Fibroblast of lung (primary cell): ENCODE results near the gene YTHDC2. TPM values are rescaled to one million over a fixed set of nuclear protein-coding genes. Genes with fewer than 3 reads are reported as not detected.

Source experiments
- DNase-seq, 2 donors: peaks; one replicate each; pipeline versions ENCODE4 v3.0.0 to v3.0.0-alpha.2; 2010; ENCODE audit warnings: low read depth in 2 of 2
- H2AFZ ChIP-seq: 2 replicates; pipeline ENCODE4 v1.5.1; 2012; ENCODE audit warnings: low read length, control low read depth, inconsistent platforms
- H3K27ac ChIP-seq: 2 replicates; pipeline ENCODE4 v1.5.1; 2011; ENCODE audit warnings: low read length, control low read depth; ENCODE audit not compliant: insufficient read depth
- H3K27me3 ChIP-seq: 2 replicates; pipeline ENCODE4 v1.5.1; 2011; ENCODE audit warnings: mild to moderate bottlenecking, low read length; ENCODE audit not compliant: control insufficient read depth, insufficient read depth
- H3K36me3 ChIP-seq: 2 replicates; pipeline ENCODE4 v1.5.1; 2011; ENCODE audit warnings: low read length; ENCODE audit not compliant: control insufficient read depth, insufficient read depth
- H3K4me1 ChIP-seq: 2 replicates; pipeline ENCODE4 v1.5.1; 2011; ENCODE audit warnings: low read length; ENCODE audit not compliant: control insufficient read depth, insufficient read depth; ENCODE audit errors: extremely low read depth
- H3K4me2 ChIP-seq: 2 replicates; pipeline ENCODE4 v1.5.1; 2011; ENCODE audit warnings: low read length, control low read depth; ENCODE audit not compliant: insufficient read depth; ENCODE audit errors: extremely low read depth
- H3K4me3 ChIP-seq, 4 experiments: fragments of 200-600 bp in 1 of 4; sonication (generic) in 1 of 4; replicated peaks in 1 of 4; 2 replicates each; pipeline ENCODE4 v1.5.1; 2011 to 2016; ENCODE audit warnings: low read length in 4 of 4, low read depth in 3 of 4, mild to moderate bottlenecking in 3 of 4, control low read depth in 2 of 4, inconsistent platforms in 1 of 4, mixed read lengths in 1 of 4; ENCODE audit not compliant: insufficient read depth in 1 of 4; ENCODE audit errors: control extremely low read depth in 1 of 4
- H3K79me2 ChIP-seq: 2 replicates; pipeline ENCODE4 v1.5.1; 2012; ENCODE audit warnings: mild to moderate bottlenecking, low read length, inconsistent platforms; ENCODE audit not compliant: control insufficient read depth, insufficient read depth
- H3K9ac ChIP-seq: 2 replicates; pipeline ENCODE4 v1.5.1; 2011; ENCODE audit warnings: mild to moderate bottlenecking, low read length, control low read depth; ENCODE audit not compliant: insufficient read depth
- H3K9me3 ChIP-seq: 2 replicates; pipeline ENCODE4 v1.5.1; 2012; ENCODE audit warnings: low read depth, low read length; ENCODE audit not compliant: control insufficient read depth, insufficient read depth
- H4K20me1 ChIP-seq: 2 replicates; pipeline ENCODE4 v1.5.1; 2011; ENCODE audit warnings: low read length; ENCODE audit not compliant: control insufficient read depth, insufficient read depth; ENCODE audit errors: extremely low read depth
- EZH2 ChIP-seq: IDR thresholded peaks from 2 replicates; pipeline ENCODE4 v1.5.1; 2012; ENCODE audit warnings: low read length, control low read depth, mild to moderate bottlenecking; ENCODE audit errors: missing control alignments
- polyA plus RNA-seq, 2 donors: library from polyadenylated mRNA; depleted of rRNA in 1 of 2; stranded (reverse) in 1 of 2; unstranded in 1 of 2; fragments of >200 nt; gene quantifications; 2 replicates each; pipeline ENCODE4 v1.2.1, GENCODE V29; 2011 to 2012; ENCODE audit warnings: missing spikeins in 1 of 2
- total RNA-seq: library from RNA; depleted of rRNA; stranded (reverse); fragments of >200 nt; gene quantifications from 2 replicates; pipeline ENCODE4 v1.2.1, GENCODE V29; 2014
- TF ChIP-seq, protein P1 (sequence below), 2 donors: IDR thresholded peaks in 1 of 2; conservative IDR thresholded peaks in 1 of 2; 1 replicate in 1 of 2; 2 replicates in 1 of 2; pipeline ENCODE4 v1.5.1; 2011 to 2012; ENCODE audit warnings: low read length in 2 of 2, control low read depth in 1 of 2, inconsistent platforms in 1 of 2, low read depth in 1 of 2, mild to moderate bottlenecking in 1 of 2

The YTHDC2 gene
- total and polyA plus RNA-seq, 2 donors (not counting 1 experiment from before 2014, with no cell fraction given), result 8.3 to 32.7 TPM

DNA sequence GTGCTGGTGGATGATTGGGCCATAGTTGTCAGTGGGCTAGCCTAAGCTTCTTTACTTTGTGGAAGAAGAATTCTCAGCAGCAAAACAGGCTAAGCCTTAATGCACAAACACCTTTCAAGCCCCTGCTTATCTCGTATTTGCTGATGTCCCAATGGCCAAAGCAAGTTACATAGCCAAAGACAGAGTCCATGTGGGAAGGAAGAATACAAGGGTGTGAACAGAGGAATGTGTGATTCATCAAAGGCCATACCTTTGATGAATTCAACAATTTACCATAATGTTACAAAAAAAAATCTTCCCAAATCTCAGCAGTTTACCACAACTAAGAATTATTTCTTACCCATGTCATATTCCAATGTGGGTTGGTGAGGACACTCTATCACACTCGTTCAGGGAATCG, 1.2 kb upstream of the YTHDC2 start:
- no peaks in the 10 kb centered on the region for H3K4me1 ChIP-seq
- no peaks in the 10 kb centered on the region for H3K36me3 ChIP-seq
- H2AFZ ChIP-seq, result no peak overlapping the region
- no peak overlapping the region for H3K4me3 ChIP-seq
- H3K9ac ChIP-seq, result no peak overlapping the region
- H3K79me2 ChIP-seq, result peaks cover 9% of the 10 kb centered on the region
- H3K27me3 ChIP-seq, result peaks cover 4% of the 10 kb centered on the region
- no peak overlapping the region for H3K27ac ChIP-seq
- peak in 1 of 2 donors; percentile 30 for DNase-seq
- no peak overlapping the region for H3K4me2 ChIP-seq
- TF ChIP-seq, protein P1, sequence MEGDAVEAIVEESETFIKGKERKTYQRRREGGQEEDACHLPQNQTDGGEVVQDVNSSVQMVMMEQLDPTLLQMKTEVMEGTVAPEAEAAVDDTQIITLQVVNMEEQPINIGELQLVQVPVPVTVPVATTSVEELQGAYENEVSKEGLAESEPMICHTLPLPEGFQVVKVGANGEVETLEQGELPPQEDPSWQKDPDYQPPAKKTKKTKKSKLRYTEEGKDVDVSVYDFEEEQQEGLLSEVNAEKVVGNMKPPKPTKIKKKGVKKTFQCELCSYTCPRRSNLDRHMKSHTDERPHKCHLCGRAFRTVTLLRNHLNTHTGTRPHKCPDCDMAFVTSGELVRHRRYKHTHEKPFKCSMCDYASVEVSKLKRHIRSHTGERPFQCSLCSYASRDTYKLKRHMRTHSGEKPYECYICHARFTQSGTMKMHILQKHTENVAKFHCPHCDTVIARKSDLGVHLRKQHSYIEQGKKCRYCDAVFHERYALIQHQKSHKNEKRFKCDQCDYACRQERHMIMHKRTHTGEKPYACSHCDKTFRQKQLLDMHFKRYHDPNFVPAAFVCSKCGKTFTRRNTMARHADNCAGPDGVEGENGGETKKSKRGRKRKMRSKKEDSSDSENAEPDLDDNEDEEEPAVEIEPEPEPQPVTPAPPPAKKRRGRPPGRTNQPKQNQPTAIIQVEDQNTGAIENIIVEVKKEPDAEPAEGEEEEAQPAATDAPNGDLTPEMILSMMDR (conservative IDR thresholded peaks at IDR 0.05 in 1 of 2, IDR thresholded peaks at IDR 0.05 in 1 of 2; ENCODE audit: low read depth in 1 of 2, low read length in 2 of 2), result no peak
- TF ChIP-seq EZH2, result no peak
- no peaks in the 10 kb centered on the region for H4K20me1 ChIP-seq
- no peaks in the 10 kb centered on the region for H3K9me3 ChIP-seq

DNA sequence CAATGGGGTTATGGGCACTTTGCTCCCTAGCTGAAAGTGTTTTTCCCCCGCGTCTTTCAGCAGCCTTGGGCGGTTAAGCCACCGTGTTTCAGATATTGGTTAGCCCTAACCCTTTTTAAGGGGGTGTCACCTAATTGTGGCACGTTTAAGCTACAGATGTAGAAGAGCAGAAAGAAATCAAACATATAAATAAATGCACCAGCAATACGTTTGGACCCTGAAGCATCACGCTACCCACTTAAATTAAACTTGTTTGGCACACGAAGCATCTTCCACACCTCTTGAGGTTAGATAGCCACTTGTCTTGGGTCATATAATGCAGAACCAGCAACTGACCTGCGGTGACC, 768 bp downstream of the YTHDC2 start:
- Histone ChIP-seq H3K9me3 (no peaks in the 10 kb centered on the region), H3K4me2 (peak overlapping the region; percentile 97), H4K20me1 (no peaks in the 10 kb centered on the region), H3K27me3 (no peaks in the 10 kb centered on the region), H2AFZ (peak overlapping the region; percentile 67), H3K9ac (peak overlapping the region; percentile 96), H3K4me1 (no peaks in the 10 kb centered on the region), H3K4me3 (peak overlapping the region; percentile 63 to 83 (median 73)), H3K79me2 (peaks cover 9% of the 10 kb centered on the region), H3K27ac (peak overlapping the region; percentile 87), H3K36me3 (no peaks in the 10 kb centered on the region)
- no peak for DNase-seq
- TF ChIP-seq EZH2, result no peak
- TF ChIP-seq, protein P1 (conservative IDR thresholded peaks at IDR 0.05 in 1 of 2, IDR thresholded peaks at IDR 0.05 in 1 of 2; ENCODE audit: low read depth in 1 of 2, low read length in 2 of 2), result no peak

DNA sequence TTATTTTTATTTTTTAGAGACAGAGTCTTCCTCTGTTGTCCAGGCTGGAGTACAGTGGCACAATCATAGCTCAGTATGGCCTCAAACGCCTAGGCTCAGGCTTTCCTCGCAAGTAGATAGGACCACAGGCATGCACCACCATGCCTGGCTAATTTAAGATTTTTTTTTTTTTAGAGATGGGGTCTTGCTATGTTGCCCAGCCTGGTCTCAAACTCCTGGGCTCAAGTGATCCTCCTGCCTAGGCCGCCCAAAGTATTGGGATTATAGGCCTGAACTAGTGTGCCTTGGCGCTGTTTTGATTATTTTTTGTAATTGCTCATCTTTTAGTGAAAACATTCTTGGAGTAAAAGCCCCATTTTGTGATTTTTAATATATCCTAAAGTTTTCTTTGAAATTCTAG, 5.4 kb downstream of the YTHDC2 start:
- Histone ChIP-seq H3K9ac (no peak overlapping the region), H2AFZ (no peak overlapping the region), H4K20me1 (no peaks in the 10 kb centered on the region), H3K9me3 (no peaks in the 10 kb centered on the region), H3K4me1 (no peaks in the 10 kb centered on the region), H3K79me2 (peaks cover 12% of the 10 kb centered on the region), H3K36me3 (no peaks in the 10 kb centered on the region), H3K27me3 (no peaks in the 10 kb centered on the region), H3K4me3 (no peak overlapping the region), H3K4me2 (no peak overlapping the region), H3K27ac (no peak overlapping the region)
- no peak for TF ChIP-seq EZH2
- TF ChIP-seq, protein P1 (conservative IDR thresholded peaks at IDR 0.05 in 1 of 2, IDR thresholded peaks at IDR 0.05 in 1 of 2; ENCODE audit: low read depth in 1 of 2, low read length in 2 of 2), result no peak
- no peak for DNase-seq
